Effector memory CD4-positive, alpha-beta T cell (primary cell): ENCODE results near the gene PAQR4.

ENCODE experiments used
- DNase-seq, 3 donors: peaks; one replicate each; pipeline ENCODE4 v3.0.0-alpha.2; 2020
- H3K27ac ChIP-seq: 2 replicates; pipeline ENCODE4 v1.7.0; 2013; ENCODE audit warnings: mild to moderate bottlenecking, low read length, moderate library complexity; ENCODE audit not compliant: insufficient read depth, poor library complexity, severe bottlenecking
- H3K27me3 ChIP-seq: replicated peaks from 2 replicates; pipeline ENCODE4 v1.7.0; 2013; ENCODE audit warnings: mild to moderate bottlenecking, low read length; ENCODE audit not compliant: insufficient read depth, control insufficient read depth, poor library complexity, severe bottlenecking
- H3K36me3 ChIP-seq: 2 replicates; pipeline ENCODE4 v1.7.0; 2013; ENCODE audit warnings: mild to moderate bottlenecking, low read length, moderate library complexity; ENCODE audit not compliant: control insufficient read depth, insufficient read depth
- H3K4me1 ChIP-seq: 2 replicates; pipeline ENCODE4 v1.7.0; 2013; ENCODE audit warnings: low read length, mild to moderate bottlenecking; ENCODE audit not compliant: control insufficient read depth, insufficient read depth, poor library complexity, severe bottlenecking
- H3K4me3 ChIP-seq: 2 replicates; pipeline ENCODE4 v1.7.0; 2013; ENCODE audit warnings: low read length, low read depth, mild to moderate bottlenecking; ENCODE audit not compliant: insufficient read depth, poor library complexity, severe bottlenecking
- H3K9me3 ChIP-seq: 2 replicates; pipeline ENCODE4 v1.7.0; 2013; ENCODE audit warnings: mild to moderate bottlenecking, low read length, moderate library complexity; ENCODE audit not compliant: control insufficient read depth

The PAQR4 gene

GRCh38 chr16:3021449-3022207 is 52.5 kb downstream of the PAQR4 start:
- DNase-seq, result peak; percentile 64 to 86 (median 82)
- peaks cover 12% of the 10 kb centered on the region for H3K36me3 ChIP-seq
- peak overlapping the region; percentile 88 for H3K27ac ChIP-seq
- H3K9me3 ChIP-seq, result no peaks in the 10 kb centered on the region
- peak overlapping the region; percentile 57 for H3K4me3 ChIP-seq
- H3K4me1 ChIP-seq, result peaks cover 53% of the 10 kb centered on the region
- H3K27me3 ChIP-seq, result peaks cover 4% of the 10 kb centered on the region

- Histone ChIP-seq H3K4me3 (no peak overlapping the region), H3K4me1 (peaks cover 53% of the 10 kb centered on the region), H3K36me3 (peaks cover 19% of the 10 kb centered on the region), H3K27ac (peak overlapping the region; percentile 88), H3K9me3 (no peaks in the 10 kb centered on the region), H3K27me3 (peaks cover 4% of the 10 kb centered on the region)
- peak; percentile 67 to 74 (median 69) for DNase-seq
Observed at GRCh38 chr16:3022208-3022683, 53.1 kb downstream of the PAQR4 start.

- Histone ChIP-seq H3K36me3 (peaks cover 20% of the 10 kb centered on the region), H3K27me3 (peaks cover 1% of the 10 kb centered on the region), H3K4me3 (peak overlapping the region; percentile 58), H3K9me3 (no peaks in the 10 kb centered on the region), H3K27ac (peak overlapping the region; percentile 88), H3K4me1 (peaks cover 55% of the 10 kb centered on the region)
- no peak for DNase-seq
Observed at GRCh38 chr16:3022684-3023414, 53.7 kb downstream of the PAQR4 start.
